CD4-positive, alpha-beta T cell treated with Interleukin-17A for 1 hour (primary cell): Measurements from ENCODE around the gene STX12.
"Not testable (repeated sequence)": the region's sequence is repeated elsewhere in the genome, so short reads cannot be mapped to it uniquely, and the experiment has no call there.

Source experiments
- DNase-seq: peaks from one replicate; pipeline ENCODE4 v3.0.0-alpha.2; 2020

The STX12 gene

DNA sequence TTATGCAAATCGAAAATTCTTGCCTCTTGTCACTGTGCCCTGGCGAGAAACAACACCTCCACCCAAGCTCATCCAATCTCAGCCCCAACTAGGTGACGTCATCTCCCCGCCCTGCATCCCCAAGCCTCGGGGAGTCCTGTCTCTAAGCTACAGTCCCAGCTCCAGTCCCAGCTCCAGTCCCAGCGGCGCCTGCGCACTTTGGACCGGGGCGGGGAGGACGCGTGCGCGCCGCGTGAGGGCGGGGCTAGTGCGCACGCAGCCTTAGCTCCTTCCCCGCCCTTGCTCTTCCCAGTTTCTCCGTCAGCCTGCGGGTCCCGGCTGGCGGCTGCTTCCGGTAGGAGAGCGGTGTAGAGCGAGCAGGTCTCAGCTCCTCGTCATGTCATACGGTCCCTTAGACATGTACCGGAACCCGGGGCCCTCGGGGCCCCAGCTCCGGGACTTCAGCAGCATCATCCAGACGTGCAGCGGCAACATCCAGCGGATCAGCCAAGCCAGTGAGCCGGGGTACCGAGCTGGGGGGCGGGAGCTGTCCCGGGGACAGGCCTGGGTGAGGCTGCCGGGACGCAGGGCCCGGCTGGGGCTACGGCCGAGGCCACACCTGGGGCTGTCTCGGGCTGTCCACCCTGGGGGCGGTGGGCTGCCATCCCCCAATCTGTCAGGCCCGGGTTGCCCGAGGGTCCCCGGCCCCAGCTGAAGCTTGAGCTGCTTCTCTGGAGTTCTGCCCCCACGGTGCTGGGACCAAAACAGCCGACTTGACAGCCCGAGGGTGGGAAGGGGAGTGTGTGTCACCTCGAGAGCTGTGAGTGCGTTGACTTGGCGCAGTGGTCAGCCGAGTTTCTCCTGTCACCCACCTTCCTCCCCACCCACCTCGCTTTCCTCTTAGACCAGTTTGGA is at the start of gene STX12:
TSS of gene STX12 (plus strand) at position 288 of the 894 bp plus-strand sequence. CDS start at position 377, 89 bp downstream.
- DNase-seq: peak; percentile 100

- DNase-seq: peak; percentile 34
Measured at GRCh38 chr1:27724961-27725373, 48.1 kb upstream of the STX12 start.

DNA sequence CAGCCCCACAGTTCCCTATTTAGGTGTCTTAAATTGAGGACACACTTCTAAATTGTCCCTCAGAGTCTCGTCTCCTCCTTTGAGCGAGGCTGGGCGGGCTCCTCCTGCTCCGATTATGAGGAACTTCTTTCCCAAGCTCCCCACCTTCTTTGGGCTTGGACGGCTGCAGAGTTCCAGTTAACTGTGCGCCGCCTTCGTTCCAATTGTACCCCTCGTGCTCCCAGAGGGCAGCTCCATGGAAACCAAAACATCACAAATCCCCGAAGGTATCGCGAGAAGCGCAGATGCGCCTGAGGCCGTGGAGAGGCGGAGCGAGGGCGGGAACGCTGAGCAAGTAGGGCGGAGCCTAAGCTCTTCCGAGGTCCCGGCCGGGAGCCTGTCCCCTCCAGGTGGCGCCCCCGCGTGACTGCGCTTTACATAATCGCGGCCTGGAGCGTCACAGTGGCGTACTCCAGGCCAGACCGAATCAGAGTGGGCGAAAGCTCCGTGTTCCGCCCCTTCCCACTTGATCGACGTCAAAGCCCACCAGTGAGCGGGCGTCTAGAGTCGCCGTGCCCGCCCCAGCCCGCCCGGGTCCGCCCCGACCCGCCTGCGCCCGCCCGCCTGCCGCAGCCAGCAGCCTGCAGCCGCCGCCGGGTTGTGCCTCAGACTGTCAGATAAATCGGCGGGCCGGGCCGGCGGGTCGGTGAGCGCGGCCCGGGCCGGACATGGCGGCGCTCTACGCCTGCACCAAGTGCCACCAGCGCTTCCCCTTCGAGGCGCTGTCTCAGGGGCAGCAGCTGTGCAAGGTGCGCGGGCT is 47.4 kb upstream of the STX12 start, which contains the start of gene FAM76A:
TSS of gene FAM76A (plus strand) at position 588 of the 799 bp plus-strand sequence. CDS start at position 708, 120 bp downstream.
- peak; percentile 100 for DNase-seq

GRCh38 chr1:27726173-27727044 is 46.6 kb upstream of the STX12 start:
- peak; percentile 45 for DNase-seq

DNA sequence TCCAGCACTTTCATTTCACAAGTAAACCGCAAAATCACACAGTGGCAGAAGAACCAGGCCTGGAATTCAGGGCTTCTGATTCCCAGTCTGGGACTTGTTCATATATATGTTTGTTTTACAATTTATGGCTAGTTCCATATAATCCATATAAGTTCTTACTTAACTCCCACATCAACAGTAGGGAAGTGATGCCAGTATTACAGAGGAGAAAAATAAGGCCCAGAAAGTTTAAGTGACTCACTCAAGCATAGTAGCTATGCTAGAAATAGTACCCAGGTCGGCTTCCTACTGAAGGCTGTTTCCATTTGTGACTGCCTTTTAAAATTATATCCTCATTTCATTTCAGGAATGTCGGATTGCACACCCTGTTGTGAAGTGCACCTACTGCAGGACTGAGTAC is 45.9 kb upstream of the STX12 start:
- DNase-seq: no peak

DNA sequence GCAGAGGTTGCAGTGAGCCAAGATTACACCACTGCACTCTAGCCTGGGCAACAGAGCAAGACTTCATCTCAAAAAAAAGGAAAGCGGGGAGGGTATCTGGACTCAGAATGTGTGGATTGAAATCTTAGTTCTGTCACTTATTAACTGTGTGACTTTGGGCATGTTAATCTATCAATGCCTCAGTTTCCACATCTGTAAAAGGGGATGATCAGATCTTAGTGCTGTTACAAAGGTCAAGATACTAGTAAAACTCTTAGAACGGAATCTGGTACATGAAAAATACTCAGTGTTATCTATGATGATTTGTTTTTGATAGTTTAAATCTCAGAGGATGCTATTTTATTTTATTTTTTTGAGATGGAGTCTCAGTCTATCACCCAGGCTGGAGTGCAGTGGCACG is 36.8 kb upstream of the STX12 start:
- DNase-seq: no peak

GRCh38 chr1:27741121-27741520 is 31.9 kb upstream of the STX12 start:
- DNase-seq: no peak

GRCh38 chr1:27744556-27744955 is 28.5 kb upstream of the STX12 start:
- DNase-seq: no peak

GRCh38 chr1:27745466-27745865 is 27.6 kb upstream of the STX12 start:
- DNase-seq: no peak

DNA sequence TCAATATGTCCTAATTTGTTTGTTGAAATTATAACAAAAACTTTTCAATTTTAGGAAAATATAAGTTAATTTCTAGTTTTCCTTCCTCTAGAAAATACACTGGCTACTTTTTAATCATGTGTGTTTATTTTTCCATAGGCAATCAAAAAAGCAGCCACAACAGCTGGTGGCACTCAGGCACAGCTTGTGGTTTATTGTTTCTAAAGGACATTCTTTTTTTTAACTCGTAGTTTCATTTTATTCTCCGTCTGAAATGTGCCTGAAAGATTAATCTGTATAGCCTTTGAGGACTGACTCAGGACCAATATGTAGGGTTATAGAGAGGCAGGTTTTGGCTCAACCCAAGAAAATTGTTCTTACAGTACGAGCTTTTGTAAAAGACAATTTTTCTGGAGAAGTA is 20.7 kb upstream of the STX12 start:
- DNase-seq: no peak

GRCh38 chr1:27755286-27755685 is 17.7 kb upstream of the STX12 start:
- DNase-seq: no peak

GRCh38 chr1:27755865-27756264 is 17.2 kb upstream of the STX12 start:
- no peak for DNase-seq

DNA sequence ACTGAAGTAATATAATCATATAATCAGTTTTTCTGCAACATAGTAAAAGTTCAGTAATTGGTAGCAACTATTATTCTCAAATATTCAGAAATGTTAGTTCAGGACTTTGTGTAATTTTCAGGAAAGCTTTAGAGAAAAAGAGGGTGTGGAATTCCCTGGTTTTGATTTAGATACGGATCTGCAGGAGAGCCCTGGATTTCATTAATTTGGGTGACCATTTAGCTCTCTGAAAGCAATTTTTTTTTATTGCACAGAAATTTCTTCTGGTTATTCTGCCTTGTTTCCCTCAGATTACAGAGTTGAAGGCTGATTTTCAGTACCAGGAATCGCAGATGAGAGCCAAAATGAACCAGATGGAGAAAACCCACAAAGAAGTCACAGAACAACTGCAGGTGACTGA is 13.8 kb upstream of the STX12 start:
- no peak for DNase-seq

- DNase-seq: no peak
Measured at GRCh38 chr1:27760426-27760825, 12.6 kb upstream of the STX12 start.

DNA sequence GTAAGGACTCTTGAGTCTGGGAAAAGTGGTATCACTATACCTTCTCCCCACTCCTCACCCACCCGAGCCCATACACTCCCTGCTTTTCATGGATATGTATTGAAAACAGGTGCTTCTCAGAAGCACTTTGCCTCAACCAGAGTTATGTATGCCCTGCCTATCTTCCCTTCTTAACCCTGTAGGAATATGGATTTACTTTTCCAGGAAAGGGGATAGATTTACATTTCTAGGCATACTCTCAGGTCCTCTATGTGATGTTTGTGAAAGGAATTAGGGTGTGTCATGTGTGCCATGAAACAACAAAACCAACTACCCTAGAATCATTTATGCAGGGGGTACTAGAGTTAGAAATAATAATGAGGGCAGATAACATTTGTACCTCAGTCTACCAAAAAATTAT is 11.0 kb upstream of the STX12 start:
- DNase-seq: no peak

GRCh38 chr1:27763358-27763757 is 9.7 kb upstream of the STX12 start:
- no peak for DNase-seq

- DNase-seq: no peak
Measured at GRCh38 chr1:27770293-27770830, 2.7 kb upstream of the STX12 start.

DNA sequence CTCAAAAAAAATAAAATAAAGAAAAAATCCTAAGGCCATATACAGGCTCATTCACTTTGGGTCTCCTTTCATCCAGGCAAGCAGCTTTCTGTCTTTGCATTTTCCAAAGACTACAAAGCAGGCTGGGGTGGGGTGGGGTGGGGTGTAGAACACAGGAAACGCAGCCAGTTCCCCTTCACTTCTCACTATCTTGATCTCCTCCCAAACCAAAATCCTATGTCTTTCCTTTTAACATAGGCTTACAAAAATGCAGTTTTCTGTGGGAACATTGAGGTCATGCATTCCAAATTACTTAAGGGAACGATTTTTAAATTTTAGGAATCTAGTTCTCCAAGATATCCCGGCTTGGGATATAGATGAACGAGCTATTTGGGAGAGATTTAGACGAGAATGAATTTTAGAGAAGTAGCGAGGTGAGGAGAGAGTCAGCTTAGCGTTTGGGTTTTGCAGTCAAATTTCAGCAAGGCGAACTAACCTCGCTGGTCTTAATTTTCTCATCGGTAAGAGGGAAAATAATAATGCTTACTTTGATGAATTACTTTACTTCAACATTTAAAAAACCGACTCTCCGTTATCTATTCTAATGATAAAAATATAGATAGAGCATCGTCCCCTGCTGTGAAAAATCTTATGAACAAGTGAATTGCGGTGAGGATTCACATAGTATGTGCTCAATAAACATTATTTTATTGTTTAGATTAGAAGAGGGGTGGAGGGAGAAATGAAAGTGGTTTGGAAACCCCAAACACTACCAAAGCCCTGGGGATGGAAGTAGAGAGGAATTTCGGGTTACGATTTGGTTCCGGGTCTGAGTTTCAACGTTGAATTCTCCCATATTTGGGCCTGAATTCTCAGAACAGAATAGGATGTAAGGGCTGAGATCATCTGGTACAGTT is 735 bp upstream of the STX12 start:
- no peak for DNase-seq

- DNase-seq: no peak
Measured at GRCh38 chr1:27773826-27774445, 917 bp downstream of the STX12 start.

DNA sequence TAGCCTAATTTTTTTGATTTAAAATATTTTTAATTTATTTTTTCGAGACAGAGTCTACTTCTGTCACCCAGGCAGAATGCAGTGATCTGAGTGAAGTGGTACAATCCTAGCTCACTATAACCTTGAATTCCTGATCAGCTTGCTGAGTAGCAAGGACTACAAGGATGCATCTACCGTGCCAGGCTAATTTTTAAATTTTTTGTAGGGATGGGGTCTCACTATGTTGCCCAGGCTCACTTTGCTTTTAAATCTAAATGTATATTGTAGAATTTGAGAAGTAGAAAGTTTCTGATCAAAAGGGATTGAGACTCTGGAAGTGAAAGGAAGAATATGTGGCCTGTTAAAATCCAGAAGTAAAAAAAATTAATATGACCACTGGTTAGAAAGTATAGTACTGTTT is 1.6 kb downstream of the STX12 start:
- DNase-seq: no peak

DNA sequence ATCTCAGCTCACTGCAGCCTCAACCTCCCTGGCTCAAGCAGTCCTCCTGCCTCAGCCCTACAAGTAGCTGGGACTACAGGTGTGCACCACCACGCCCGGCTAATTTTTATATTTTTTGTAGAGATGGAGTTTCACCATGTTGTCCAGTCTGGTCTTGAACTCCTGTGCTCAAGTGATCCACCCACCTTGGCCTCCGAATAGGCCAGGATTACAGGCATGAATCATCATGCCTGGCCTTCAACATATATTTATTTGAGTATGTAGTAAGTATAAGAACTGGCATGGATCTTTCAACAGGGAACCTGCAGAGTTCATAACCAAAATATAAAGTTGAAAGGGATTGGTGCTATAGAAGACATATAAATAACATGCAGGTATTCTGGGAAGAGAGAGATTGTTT is 2.3 kb downstream of the STX12 start:
- not testable (repeated sequence) for DNase-seq
